Measurements from ENCODE around the gene IMPDH2. TPM values are rescaled to one million over a fixed set of nuclear protein-coding genes. Genes with fewer than 3 reads are reported as not detected.
"Not testable (repeated sequence)": the region's sequence is repeated elsewhere in the genome, so short reads cannot be mapped to it uniquely, and the experiment has no call there.

IMPDH2 gene
- total RNA-seq, 1 donor from 2014 or later = 58.5 TPM

- DNase-seq; intact Hi-C loops (cut with DNase I); ATAC-seq (ENCODE audit: poor library complexity): not testable (repeated sequence)
These were observed 20.6 kb downstream of the IMPDH2 start for GRCh38 chr3:49008627-49009026.

GRCh38 chr3:49007771-49008528 is 21.2 kb downstream of the IMPDH2 start:
- ATAC-seq (ENCODE audit: poor library complexity) (peak; percentile 82), DNase-seq (peak; percentile 92)
- intact Hi-C loops (cut with DNase I) = no loop called here

GRCh38 chr3:49007068-49007770 is 22.0 kb downstream of the IMPDH2 start, which contains the start of gene WDR6:
Gene WDR6 (plus strand): TSS chr3:49007391. CDS start chr3:49007432, 41 bp downstream.
- intact Hi-C loops (cut with DNase I) = no loop called here
- DNase-seq (peak; percentile 99), ATAC-seq (ENCODE audit: poor library complexity) (peak; percentile 92)

- intact Hi-C loops (cut with DNase I) = no loop called here
- ATAC-seq (ENCODE audit: poor library complexity) (peak; percentile 3), DNase-seq (no peak)
These were observed 22.7 kb downstream of the IMPDH2 start for GRCh38 chr3:49006408-49007067.

- DNase-seq = peak; percentile 32
- intact Hi-C loops (cut with DNase I) = no loop called here
- no peak for ATAC-seq (ENCODE audit: poor library complexity)
These were observed 23.2 kb downstream of the IMPDH2 start for GRCh38 chr3:49005998-49006397.

- ATAC-seq (ENCODE audit: poor library complexity) (no peak), DNase-seq (peak; percentile 32)
- intact Hi-C loops (cut with DNase I) = no loop called here
These were observed 23.9 kb downstream of the IMPDH2 start for GRCh38 chr3:49005303-49005680.

GRCh38 chr3:49004352-49005302 is 24.6 kb downstream of the IMPDH2 start:
- ATAC-seq (ENCODE audit: poor library complexity) (no peak), DNase-seq (peak; percentile 47)
- intact Hi-C loops (cut with DNase I) = no loop called here

GRCh38 chr3:49001155-49001554 is 28.0 kb downstream of the IMPDH2 start:
- ATAC-seq (ENCODE audit: poor library complexity) (no peak), DNase-seq (no peak)
- intact Hi-C loops (cut with DNase I) = no loop called here

GRCh38 chr3:48999085-48999858 is 29.9 kb downstream of the IMPDH2 start:
- ATAC-seq (ENCODE audit: poor library complexity) (no peak), DNase-seq (no peak)
- intact Hi-C loops (cut with DNase I) = loop anchor here (10.0 kb wide), 1 partner anchor 446 kb away; no protein-coding TSS in a partner anchor

GRCh38 chr3:48997714-48998637 is 31.2 kb downstream of the IMPDH2 start:
- intact Hi-C loops (cut with DNase I) = loop anchor here (10.0 kb wide), 1 partner anchor 447 kb away; no protein-coding TSS in a partner anchor

GRCh38 chr3:48997102-48997635 is 32.0 kb downstream of the IMPDH2 start:
- intact Hi-C loops (cut with DNase I) = loop anchor here (10.0 kb wide), 1 partner anchor 448 kb away; no protein-coding TSS in a partner anchor
- no peak for DNase-seq
- ATAC-seq (ENCODE audit: poor library complexity) = no peak

More at GRCh38 chr3:48997714-48998637, 31.2 kb downstream of the IMPDH2 start:
- ATAC-seq (ENCODE audit: poor library complexity) = no peak
- no peak for DNase-seq

GRCh38 chr3:48996640-48997039 is 32.6 kb downstream of the IMPDH2 start:
- intact Hi-C loops (cut with DNase I) = loop anchor here (10.0 kb wide), 1 partner anchor 448 kb away; no protein-coding TSS in a partner anchor
- ATAC-seq (ENCODE audit: poor library complexity) (no peak), DNase-seq (no peak)

- intact Hi-C loops (cut with DNase I) = loop anchor here (10.0 kb wide), 1 partner anchor 451 kb away; no protein-coding TSS in a partner anchor
- DNase-seq = no peak
- ATAC-seq (ENCODE audit: poor library complexity) = no peak
These were observed 35.4 kb downstream of the IMPDH2 start for GRCh38 chr3:48993834-48994233.

- no peak for ATAC-seq (ENCODE audit: poor library complexity)
- DNase-seq = no peak
- intact Hi-C loops (cut with DNase I) = loop anchor here (10.0 kb wide), 1 partner anchor 453 kb away; no protein-coding TSS in a partner anchor
These were observed 37.2 kb downstream of the IMPDH2 start for GRCh38 chr3:48991851-48992545.

All from Right ventricle myocardium superior (tissue), 1 donor.